Right cardiac atrium (tissue), 5 donors: Measurements from ENCODE around the gene RNF212B. TPM values are rescaled to one million over a fixed set of nuclear protein-coding genes. Genes with fewer than 3 reads are reported as not detected.
A peak's percentile ranks its signal among the peaks of the same experiment; 100 is the strongest.
"Not testable (repeated sequence)": the region's sequence is repeated elsewhere in the genome, so short reads cannot be mapped to it uniquely, and the experiment has no call there.

Experiments
- ATAC-seq, 2 donors: fragments of 200-7000 bp; cut with Tn5 transposase; one replicate each; pipeline versions ENCODE4 v1.8.0 to v1.9.1; 2020; ENCODE audit warnings: moderate library complexity in 2 of 2, mild to moderate bottlenecking in 1 of 2
- DNase-seq, 3 donors: peaks; one replicate each; pipeline ENCODE4 v3.0.0-alpha.2; 2020
- H3K27ac ChIP-seq: one replicate; pipeline ENCODE4 v1.5.1; 2013; ENCODE audit warnings: mild to moderate bottlenecking, low read length, control low read depth, moderate library complexity
- H3K27me3 ChIP-seq: one replicate; pipeline ENCODE4 v1.6.1; 2013; ENCODE audit not compliant: control insufficient read depth, insufficient read depth
- H3K4me1 ChIP-seq: one replicate; pipeline ENCODE4 v1.6.1; 2013; ENCODE audit warnings: low read length; ENCODE audit not compliant: control insufficient read depth, insufficient read depth
- H3K4me3 ChIP-seq: one replicate; pipeline ENCODE4 v1.5.1; 2013; ENCODE audit warnings: low read length, control low read depth
- H3K9me3 ChIP-seq: one replicate; pipeline ENCODE4 v1.6.1; 2013; ENCODE audit warnings: low read length; ENCODE audit not compliant: control insufficient read depth
- WGBS: extraction: QIAGEN DNeasy Blood & Tissue Kit; methylation state at CpG from one replicate; pipeline ENCODE4 v1.1.7; 2013; 5-methylcytosine and 5-hydroxymethylcytosine counted together
- intact Hi-C, 4 donors: fragments of 100-400 bp; cut with DNase I; formaldehyde crosslinking; loops; one replicate each; pipeline versions ENCODE4 v1.11.0 to v1.14.0; 2022 to 2023
- polyA plus RNA-seq: library from polyadenylated mRNA; stranded (reverse); fragments of 200-250 nt; gene quantifications from one replicate; pipeline ENCODE4 v1.2.3, GENCODE V29; 2013
- total RNA-seq, 4 donors: library from RNA; stranded (reverse); fragmentation: NEBNext Ultra II Directional; extraction: Animal tissue kit (Norgen Biotek cat#: 25700); gene quantifications; one replicate each; pipeline ENCODE4 v1.2.1, GENCODE V29; 2021
- donor health status: healthy with polysubstance abuse.
- donor health status: DM: no; HTN: yes; CAD: no.
- donor health status: DM: no; HTN: no; CAD: no.
- donor health status: DM: no; HTN: yes; CAD: no; lungs with severe emphysema.
- donor health status: DM: yes; HTN: yes; CAD: no.

Gene RNF212B
- total and polyA plus RNA-seq, 5 donors: not detected

DNA sequence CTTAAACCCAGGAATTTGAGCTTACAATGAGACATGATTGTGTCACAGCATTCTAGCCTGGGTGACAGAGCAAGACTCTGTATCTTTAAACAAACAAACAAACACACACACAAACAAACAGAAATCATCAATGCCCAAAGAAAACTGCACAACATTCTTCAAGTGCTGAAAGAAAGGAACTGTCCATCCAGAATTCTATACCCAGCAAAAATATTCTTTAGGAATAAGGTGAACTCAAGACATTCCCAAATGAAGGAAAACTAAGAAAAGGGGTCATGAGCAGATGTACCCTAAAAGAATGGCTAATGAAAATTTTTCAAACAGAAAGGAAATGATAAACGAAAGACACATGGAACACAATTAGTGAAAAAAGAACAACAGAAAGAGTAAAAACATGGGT is 22.3 kb upstream of the RNF212B start:
- no peak for ATAC-seq
- WGBS: 92% methylated on average over 1 of the region's 1 CpG
- H3K27ac ChIP-seq: no peak overlapping the region
- no peaks in the 10 kb centered on the region for H3K4me1 ChIP-seq
- H3K9me3 ChIP-seq: no peaks in the 10 kb centered on the region
- no peak overlapping the region for H3K4me3 ChIP-seq
- intact Hi-C loops: no loop called here
- DNase-seq: no peak
- no peaks in the 10 kb centered on the region for H3K27me3 ChIP-seq

- no peaks in the 10 kb centered on the region for H3K27me3 ChIP-seq
- no peak for ATAC-seq
- H3K4me1 ChIP-seq: no peaks in the 10 kb centered on the region
- DNase-seq: no peak
- intact Hi-C loops: no loop called here
- H3K4me3 ChIP-seq: no peak overlapping the region
- no peak overlapping the region for H3K27ac ChIP-seq
- WGBS: 89% methylated on average over 6 of the region's 6 CpGs
- H3K9me3 ChIP-seq: no peaks in the 10 kb centered on the region
These were observed 20.4 kb upstream of the RNF212B start for GRCh38 chr14:23217032-23218020.

GRCh38 chr14:23219075-23219474 is 18.7 kb upstream of the RNF212B start:
- intact Hi-C loops: no loop called here
- 77% methylated on average over 3 of the region's 3 CpGs for WGBS
- H3K27me3 ChIP-seq: no peaks in the 10 kb centered on the region
- no peaks in the 10 kb centered on the region for H3K4me1 ChIP-seq
- ATAC-seq (no peak), DNase-seq (no peak)
- H3K9me3 ChIP-seq: no peaks in the 10 kb centered on the region
- no peak overlapping the region for H3K4me3 ChIP-seq
- no peak overlapping the region for H3K27ac ChIP-seq

DNA sequence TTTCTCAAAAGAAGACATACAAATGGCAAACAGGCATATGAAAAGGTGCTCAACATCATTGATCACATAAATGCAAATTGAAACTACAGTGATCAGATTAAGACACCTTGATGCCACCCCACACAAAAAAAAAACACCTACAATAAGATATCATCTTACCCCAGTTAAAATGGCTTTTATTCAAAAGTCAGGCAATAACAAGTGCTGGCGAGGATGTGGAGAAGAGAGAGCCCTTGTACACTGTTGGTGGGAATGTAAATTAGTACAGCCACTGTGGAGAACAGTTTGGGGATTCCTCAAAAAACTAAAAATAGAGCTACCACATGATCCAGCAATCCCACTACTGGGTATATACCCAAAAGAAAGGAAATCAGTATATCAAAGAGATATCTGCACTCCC is 12.8 kb upstream of the RNF212B start:
- H3K9me3 ChIP-seq, H3K27ac ChIP-seq, DNase-seq, H3K4me3 ChIP-seq, H3K27me3 ChIP-seq, H3K4me1 ChIP-seq, intact Hi-C loops, ATAC-seq: not testable (repeated sequence)
- 77% methylated on average over 1 of the region's 1 CpG for WGBS

DNA sequence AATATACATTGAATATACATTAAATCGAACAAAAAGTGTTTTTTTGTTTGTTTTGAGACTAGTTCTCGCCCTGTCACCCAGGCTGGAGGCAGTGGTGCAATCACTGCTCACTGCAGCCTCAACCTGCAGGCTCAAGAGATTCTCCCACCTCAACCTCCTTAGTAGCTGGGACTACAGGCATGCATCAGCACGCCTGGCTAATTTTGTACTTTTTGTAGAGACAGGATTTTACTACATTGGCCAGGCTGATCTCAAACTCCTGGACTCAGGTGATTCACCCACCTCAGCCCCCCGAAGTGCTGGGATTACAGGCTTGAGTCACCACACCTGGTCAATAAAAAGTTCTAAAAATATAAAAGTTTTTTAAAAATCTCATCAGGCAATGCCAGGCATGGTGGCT is 10.2 kb upstream of the RNF212B start:
- intact Hi-C loops: no loop called here
- no peak for DNase-seq
- H3K27me3 ChIP-seq: no peaks in the 10 kb centered on the region
- H3K9me3 ChIP-seq: no peaks in the 10 kb centered on the region
- no peaks in the 10 kb centered on the region for H3K4me1 ChIP-seq
- WGBS: 50% methylated on average over 4 of the region's 4 CpGs
- no peak for ATAC-seq
- no peak overlapping the region for H3K27ac ChIP-seq
- no peak overlapping the region for H3K4me3 ChIP-seq

DNA sequence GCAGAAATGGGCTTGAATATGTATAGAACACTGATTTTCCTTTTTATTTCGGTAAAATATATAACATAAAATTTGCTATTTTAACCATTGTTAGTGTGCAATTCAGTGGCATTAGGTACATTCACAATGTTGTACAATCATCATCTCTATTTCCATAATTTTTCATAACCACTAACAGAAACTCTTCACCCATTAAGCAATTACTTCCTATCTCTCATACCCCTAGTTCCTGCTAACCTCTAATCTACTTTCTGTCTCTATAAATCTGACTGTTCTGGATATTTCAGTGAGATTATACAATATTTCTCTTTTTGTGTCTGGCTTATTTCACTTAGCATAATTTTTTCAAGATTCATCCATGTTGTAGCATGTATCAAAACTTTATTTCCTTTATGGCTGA is 8.9 kb upstream of the RNF212B start:
- H3K4me3 ChIP-seq: no peak overlapping the region
- DNase-seq: no peak
- no peak overlapping the region for H3K27ac ChIP-seq
- 81% methylated on average over 1 of the region's 1 CpG for WGBS
- H3K4me1 ChIP-seq: no peaks in the 10 kb centered on the region
- no peaks in the 10 kb centered on the region for H3K9me3 ChIP-seq
- ATAC-seq: no peak
- H3K27me3 ChIP-seq: no peaks in the 10 kb centered on the region
- intact Hi-C loops: no loop called here

GRCh38 chr14:23232241-23232808 is 5.4 kb upstream of the RNF212B start:
- ATAC-seq, H3K27ac ChIP-seq, H3K4me3 ChIP-seq, intact Hi-C loops, H3K27me3 ChIP-seq, H3K9me3 ChIP-seq, H3K4me1 ChIP-seq: not testable (repeated sequence)
- DNase-seq: peak in 1 of 3 donors; percentile 64
- WGBS: 92% methylated on average over 38 of the region's 38 CpGs

- intact Hi-C loops: no loop called here
- no peaks in the 10 kb centered on the region for H3K4me1 ChIP-seq
- H3K9me3 ChIP-seq: no peaks in the 10 kb centered on the region
- no peaks in the 10 kb centered on the region for H3K27me3 ChIP-seq
- 69% methylated on average over 1 of the region's 1 CpG for WGBS
- no peak overlapping the region for H3K27ac ChIP-seq
- H3K4me3 ChIP-seq: no peak overlapping the region
- no peak for ATAC-seq
- DNase-seq: no peak
These were observed 2.9 kb downstream of the RNF212B start for GRCh38 chr14:23240661-23241060.

- 84% methylated on average over 7 of the region's 7 CpGs for WGBS
These were observed 3.5 kb downstream of the RNF212B start for GRCh38 chr14:23241061-23241715.

DNA sequence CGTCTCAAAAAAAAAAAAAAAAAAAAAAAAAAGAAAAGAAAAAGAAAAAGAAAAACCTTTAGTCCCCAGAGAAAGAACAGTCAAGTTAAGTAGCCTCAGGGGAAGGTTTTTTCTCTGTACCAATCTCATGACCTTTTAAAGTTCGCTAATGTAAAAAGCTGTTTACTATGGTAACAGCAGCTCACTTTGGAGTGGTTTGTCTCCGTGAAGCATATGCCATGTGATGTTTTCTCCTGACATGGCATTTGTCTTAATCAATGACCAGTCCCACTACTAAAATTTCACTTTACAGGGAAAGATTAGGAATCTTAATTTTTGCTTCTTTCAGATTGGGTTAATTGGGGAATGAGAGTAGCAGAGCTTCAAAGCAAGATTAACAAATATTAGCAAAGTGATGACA is 4.3 kb downstream of the RNF212B start:
- H3K4me3 ChIP-seq: no peak overlapping the region
- H3K27me3 ChIP-seq: no peaks in the 10 kb centered on the region
- H3K9me3 ChIP-seq: no peaks in the 10 kb centered on the region
- 80% methylated on average over 2 of the region's 3 CpGs for WGBS
- ATAC-seq: no peak
- intact Hi-C loops: no loop called here
- no peaks in the 10 kb centered on the region for H3K4me1 ChIP-seq
- H3K27ac ChIP-seq: no peak overlapping the region
- DNase-seq: no peak

More at GRCh38 chr14:23241061-23241715, 3.5 kb downstream of the RNF212B start:
- H3K27me3 ChIP-seq, intact Hi-C loops, H3K9me3 ChIP-seq, H3K4me1 ChIP-seq, H3K4me3 ChIP-seq, DNase-seq, H3K27ac ChIP-seq, ATAC-seq: not testable (repeated sequence)

- 75% methylated on average over 2 of the region's 2 CpGs for WGBS
- no peaks in the 10 kb centered on the region for H3K4me1 ChIP-seq
These were observed 5.3 kb downstream of the RNF212B start for GRCh38 chr14:23243066-23243465.

More at GRCh38 chr14:23243066-23243465, 5.3 kb downstream of the RNF212B start:
- H3K4me3 ChIP-seq: no peak overlapping the region
- ATAC-seq: no peak
- H3K27ac ChIP-seq: no peak overlapping the region
- DNase-seq: no peak
- no peaks in the 10 kb centered on the region for H3K27me3 ChIP-seq
- intact Hi-C loops: no loop called here
- H3K9me3 ChIP-seq: no peaks in the 10 kb centered on the region
